Cerebellar cortex (tissue), 1 donor: ENCODE measurements around the gene NPRL2.

ENCODE experiments used
- DNase-seq: peaks from one replicate; pipeline ENCODE4 v3.0.0-alpha.2; 2015; ENCODE audit warnings: low spot score

NPRL2 gene

GRCh38 chr3:50350527-50351322, at the start of gene NPRL2, which contains the start of gene CYB561D2:
NPRL2 (minus strand) TSS chr3:50350775; CDS start chr3:50350652, 123 bp downstream.
CYB561D2 (plus strand) TSS chr3:50350862; CDS start chr3:50351434, 572 bp downstream.
- peak; percentile 96 for DNase-seq

- DNase-seq: no peak
Observed at GRCh38 chr3:50396502-50396901, 45.9 kb upstream of the NPRL2 start.

GRCh38 chr3:50395070-50395860, 44.7 kb upstream of the NPRL2 start:
- DNase-seq: no peak

GRCh38 chr3:50393061-50393460, 42.5 kb upstream of the NPRL2 start:
- DNase-seq: no peak

- DNase-seq: no peak
Observed at GRCh38 chr3:50392101-50392715, 41.6 kb upstream of the NPRL2 start.

GRCh38 chr3:50390508-50391224, 40.1 kb upstream of the NPRL2 start:
- DNase-seq: peak; percentile 95

- no peak for DNase-seq
Observed at GRCh38 chr3:50389414-50389767, 38.8 kb upstream of the NPRL2 start.

- DNase-seq: no peak
Observed at GRCh38 chr3:50388720-50389413, 38.3 kb upstream of the NPRL2 start.

GRCh38 chr3:50388016-50388719, 37.6 kb upstream of the NPRL2 start:
- DNase-seq: peak; percentile 60

GRCh38 chr3:50385754-50386153, 35.2 kb upstream of the NPRL2 start:
- DNase-seq: no peak

- DNase-seq: no peak
Observed at GRCh38 chr3:50383750-50384149, 33.2 kb upstream of the NPRL2 start.

- no peak for DNase-seq
Observed at GRCh38 chr3:50382722-50383121, 32.1 kb upstream of the NPRL2 start.

GRCh38 chr3:50381383-50381782, 30.8 kb upstream of the NPRL2 start:
- DNase-seq: no peak

GRCh38 chr3:50380405-50381085, 30.0 kb upstream of the NPRL2 start:
- no peak for DNase-seq

- DNase-seq: no peak
Observed at GRCh38 chr3:50378757-50379156, 28.2 kb upstream of the NPRL2 start.

GRCh38 chr3:50378024-50378423, 27.4 kb upstream of the NPRL2 start:
- DNase-seq: no peak

- no peak for DNase-seq
Observed at GRCh38 chr3:50375258-50375931, 24.8 kb upstream of the NPRL2 start.

- no peak for DNase-seq
Observed at GRCh38 chr3:50374363-50375257, 24.0 kb upstream of the NPRL2 start.
